ENCODE measurements around the gene ARRDC1.
"Not testable (repeated sequence)": the region's sequence is repeated elsewhere in the genome, so short reads cannot be mapped to it uniquely, and the experiment has no call there.

ARRDC1 gene

DNA sequence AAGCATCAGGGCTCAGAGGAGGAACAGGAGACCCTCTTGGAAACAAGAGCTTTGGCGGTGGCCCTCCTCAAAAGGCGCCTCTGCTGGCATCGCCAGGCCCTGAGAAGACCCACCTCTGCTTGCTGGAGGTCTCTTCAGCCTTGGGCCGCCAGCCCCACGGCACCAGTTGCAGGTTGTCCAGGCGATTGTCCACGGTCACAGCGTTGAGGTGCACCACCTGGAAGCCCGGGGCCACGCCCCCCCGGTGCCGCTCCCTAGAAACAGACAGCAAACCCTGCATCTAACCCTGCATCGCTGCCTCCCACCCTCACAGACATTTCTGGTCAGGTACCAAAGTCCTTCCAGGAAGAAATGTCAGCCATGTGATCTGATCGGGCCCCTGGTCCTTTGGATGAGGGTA lies 18.6 kb upstream of the ARRDC1 start:
- DNase-seq (ENCODE audit: low read depth in 2 of 2), result no peak

DNA sequence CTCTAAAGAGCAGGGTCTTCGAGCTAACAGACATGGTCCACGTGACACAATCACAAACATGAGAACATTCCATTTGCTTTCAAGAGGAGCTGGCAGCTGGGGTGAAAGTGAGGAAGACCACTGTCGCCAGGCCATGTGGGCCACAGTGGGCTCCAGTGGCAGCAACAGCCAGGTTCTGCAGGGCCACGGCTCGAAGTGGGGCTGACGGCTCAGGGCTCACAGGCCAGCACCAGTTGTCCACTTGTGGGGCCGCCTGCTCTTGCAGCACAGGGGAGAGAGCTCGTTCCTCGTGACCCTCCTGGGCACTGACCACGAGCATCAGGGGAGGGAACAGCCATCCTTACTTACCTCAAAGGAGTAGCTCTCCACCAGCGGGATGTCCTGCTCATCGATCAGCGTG lies 17.2 kb upstream of the ARRDC1 start:
- no peak for DNase-seq (ENCODE audit: low read depth in 2 of 2)

GRCh38 chr9:137588891-137589290 lies 16.6 kb upstream of the ARRDC1 start:
- DNase-seq (ENCODE audit: low read depth in 2 of 2), result no peak

GRCh38 chr9:137589441-137590122 lies 15.9 kb upstream of the ARRDC1 start:
- no peak for DNase-seq (ENCODE audit: low read depth in 2 of 2)

DNA sequence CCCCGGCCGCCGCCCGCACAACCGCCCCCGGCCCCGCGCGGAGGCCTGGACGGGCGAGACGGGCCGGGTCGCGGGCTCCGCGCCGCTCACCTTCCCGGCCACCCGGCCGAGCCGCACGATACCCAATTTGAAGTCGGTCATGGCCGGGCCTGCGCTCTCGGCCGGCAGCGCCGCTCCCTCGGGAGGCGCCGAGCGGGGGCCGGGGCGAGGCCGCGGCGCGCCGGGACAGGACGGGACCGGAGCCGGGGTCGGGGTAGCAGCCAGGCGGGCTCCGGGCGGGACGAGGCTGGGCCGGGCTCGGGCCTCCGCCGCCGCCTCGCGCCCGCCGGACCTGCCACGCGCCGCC lies 15.4 kb upstream of the ARRDC1 start:
- no peak for DNase-seq (ENCODE audit: low read depth in 2 of 2)

DNA sequence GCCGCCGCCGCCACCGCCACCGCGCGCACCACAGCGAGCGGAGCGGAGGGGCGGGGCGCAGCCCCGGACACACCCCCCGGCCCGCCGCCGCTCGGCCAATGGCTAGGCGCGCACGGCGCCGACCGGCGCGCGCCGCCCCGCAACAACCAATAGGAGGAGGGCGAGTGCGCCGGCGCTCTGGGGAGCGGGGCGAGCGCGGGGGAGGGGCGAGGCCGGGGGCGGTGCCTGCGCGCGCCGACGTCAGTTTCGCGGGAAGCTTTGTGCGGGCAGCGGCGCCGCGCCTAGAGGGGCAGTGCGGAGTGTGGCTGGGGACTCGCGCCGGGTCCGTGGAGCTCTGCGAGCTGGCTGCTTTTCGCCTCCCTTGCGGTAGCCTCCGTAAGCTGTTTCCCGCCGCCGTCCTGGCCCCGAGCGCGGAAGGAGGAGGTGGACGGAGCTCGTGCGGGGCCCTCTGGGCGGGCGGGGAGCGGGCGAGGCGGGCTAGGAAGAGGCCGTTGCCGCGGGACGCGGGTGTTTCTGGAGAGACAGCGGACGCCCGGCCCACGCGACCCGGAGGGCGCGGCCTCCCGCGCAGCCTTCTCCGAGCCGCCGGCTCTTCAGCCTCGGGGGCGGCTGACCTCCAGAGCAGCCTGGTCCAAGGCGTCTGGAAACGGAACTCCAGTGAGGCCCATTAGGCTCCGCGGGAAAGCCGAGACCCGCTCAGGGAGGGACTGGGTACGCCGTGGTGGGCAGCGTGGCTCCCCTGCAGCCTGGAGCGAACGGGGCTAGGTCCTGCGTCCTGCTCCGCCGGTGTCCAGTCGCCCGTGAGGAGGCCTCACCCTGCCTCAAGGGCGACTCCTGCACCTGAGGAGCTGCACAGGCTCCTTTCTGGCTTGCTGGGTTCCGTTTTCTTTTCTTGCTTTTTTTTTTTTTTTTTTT lies 14.8 kb upstream of the ARRDC1 start, which contains the start of gene ZMYND19:
ZMYND19 (minus strand) TSS at position 44 of the 915 bp plus-strand sequence. CDS start 249 bp downstream, outside the sequence.
- peak; percentile 78 for DNase-seq (ENCODE audit: low read depth in 2 of 2)

GRCh38 chr9:137592767-137593166 lies 12.7 kb upstream of the ARRDC1 start:
- no peak for DNase-seq (ENCODE audit: low read depth in 2 of 2)

- DNase-seq (ENCODE audit: low read depth in 2 of 2), result no peak
Observed at GRCh38 chr9:137593176-137593575, 12.3 kb upstream of the ARRDC1 start.

GRCh38 chr9:137596577-137596976 lies 8.9 kb upstream of the ARRDC1 start:
- DNase-seq (ENCODE audit: low read depth in 2 of 2), result not testable (repeated sequence)

DNA sequence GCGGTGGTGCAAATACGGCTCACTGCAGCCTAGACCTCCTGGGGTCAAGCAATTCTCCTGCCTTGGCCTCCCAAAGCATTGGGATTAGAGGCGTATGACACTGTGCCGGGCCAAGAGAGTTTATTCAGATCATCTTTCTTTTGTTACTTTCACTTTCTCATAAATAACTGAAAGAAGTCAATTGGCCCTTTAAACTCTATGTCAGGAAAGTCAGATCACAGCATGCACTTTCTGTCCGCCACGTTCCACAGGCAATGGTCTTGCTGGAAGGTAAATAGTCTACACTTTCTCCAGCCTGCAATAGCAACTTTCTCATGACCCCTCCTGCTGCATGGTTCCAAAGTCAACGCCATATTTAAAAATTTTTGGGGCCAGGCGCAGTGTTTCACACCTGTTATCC lies 6.5 kb upstream of the ARRDC1 start:
- DNase-seq (ENCODE audit: low read depth in 2 of 2), result no peak

DNA sequence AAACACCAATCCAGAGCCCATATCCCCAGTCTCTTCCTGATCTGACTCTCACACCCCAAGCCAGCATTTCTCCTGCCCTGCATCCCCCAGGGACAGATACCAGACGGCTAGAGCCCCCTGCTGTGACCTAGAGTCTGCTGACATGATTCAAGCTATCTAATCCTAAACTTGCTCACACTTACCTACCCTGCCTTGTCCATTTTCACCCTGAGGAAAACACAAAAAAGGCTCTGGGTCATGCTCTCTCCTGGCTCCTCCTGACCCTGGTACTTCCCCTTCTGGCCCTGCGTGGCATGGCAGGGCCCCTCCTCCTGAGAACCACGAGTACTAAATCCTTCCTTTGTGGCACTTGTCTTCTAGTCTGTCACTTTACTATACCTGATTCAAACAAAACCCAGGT lies 2.8 kb upstream of the ARRDC1 start:
- no peak for DNase-seq (ENCODE audit: low read depth in 2 of 2)

DNA sequence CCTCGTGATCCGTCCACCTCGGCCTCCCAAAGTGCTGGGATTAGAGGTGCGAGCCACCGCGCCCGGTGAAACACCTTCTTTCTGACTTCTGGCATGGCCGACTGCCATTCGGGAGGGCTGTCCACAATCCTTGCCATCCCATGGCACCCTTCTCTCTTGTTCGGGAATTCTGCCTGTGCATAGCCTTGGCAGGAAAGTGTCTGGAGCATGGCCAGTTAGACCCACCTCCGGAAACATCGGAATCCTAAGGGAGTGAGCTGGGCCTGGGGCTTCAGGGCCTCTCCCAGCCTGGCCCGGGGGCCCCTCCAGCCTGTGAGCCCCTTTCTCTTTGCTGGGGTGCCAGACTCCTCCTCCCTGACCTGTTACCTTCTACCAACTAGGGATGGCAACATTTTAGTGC lies 1.6 kb upstream of the ARRDC1 start:
- DNase-seq (ENCODE audit: low read depth in 2 of 2), result no peak

DNA sequence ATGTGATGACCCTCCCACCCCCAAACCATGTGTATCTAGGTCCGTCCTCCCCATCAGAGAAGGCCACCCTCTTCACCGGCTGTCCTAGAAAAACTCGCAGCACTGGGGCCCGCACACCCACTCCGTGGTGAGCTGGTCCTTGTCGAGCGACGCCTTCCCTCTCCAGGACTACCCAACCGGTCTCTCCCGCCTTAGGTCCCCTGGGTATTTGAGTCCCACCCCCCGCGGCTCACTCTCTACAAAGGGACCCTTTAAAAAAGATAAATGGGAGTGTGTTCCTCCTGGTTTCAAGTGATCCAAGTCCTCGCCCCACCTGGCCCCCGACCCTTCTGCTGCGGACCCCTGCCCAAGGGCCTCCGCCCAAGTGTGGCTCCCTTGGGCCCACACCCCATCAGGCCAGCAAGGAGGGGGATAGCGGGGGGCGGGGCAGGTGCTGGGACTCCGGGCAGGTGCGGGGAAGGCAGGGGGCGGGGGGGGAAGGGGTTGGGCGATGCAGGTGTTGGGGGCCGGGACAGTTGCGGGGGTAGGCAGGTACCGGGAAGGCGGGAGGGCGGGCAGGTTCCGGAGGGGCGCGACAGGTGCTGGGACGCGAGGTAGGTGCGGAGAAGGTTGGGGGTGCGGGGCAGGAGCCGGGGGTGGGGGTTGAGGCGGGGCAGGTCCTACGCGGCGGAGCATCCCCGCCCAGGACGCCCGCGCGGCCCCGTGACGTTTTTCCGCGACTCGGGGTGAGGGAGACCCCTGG lies 970 bp upstream of the ARRDC1 start:
- DNase-seq (ENCODE audit: low read depth in 2 of 2), result no peak

DNA sequence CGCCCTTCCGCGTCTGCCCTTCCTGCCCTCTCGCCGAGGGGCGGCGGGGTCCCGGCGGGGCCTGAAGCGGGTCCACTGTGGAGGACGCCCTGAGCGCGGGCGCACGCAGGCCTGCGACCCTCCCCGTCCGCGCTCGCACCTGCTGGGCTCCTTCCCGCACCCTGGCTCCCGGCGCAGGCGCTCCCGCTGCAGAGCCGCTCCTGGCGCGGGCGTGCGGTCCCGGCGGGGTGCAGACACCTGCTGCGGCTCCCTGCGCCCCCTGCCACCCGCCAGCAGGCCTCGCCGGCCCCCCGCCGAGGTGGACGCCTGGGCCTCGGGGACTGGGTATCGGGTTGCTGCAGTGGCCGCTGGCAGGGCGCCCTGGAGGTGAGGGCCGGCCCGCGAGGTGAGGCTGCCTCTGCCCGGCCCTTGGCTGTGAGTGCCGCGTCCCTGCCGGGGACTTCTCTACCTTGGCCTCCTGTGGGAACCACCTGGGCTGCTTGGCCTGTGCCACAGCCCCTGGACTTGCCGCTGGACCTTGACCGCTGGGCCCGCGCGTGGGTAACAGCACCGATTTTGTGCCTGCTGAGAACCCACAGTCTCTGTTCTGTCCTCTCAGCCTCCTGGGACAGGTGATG lies 627 bp downstream of the ARRDC1 start:
- DNase-seq (ENCODE audit: low read depth in 2 of 2), result no peak

GRCh38 chr9:137606734-137607138 lies 1.2 kb downstream of the ARRDC1 start:
- DNase-seq (ENCODE audit: low read depth in 2 of 2), result no peak

- no peak for DNase-seq (ENCODE audit: low read depth in 2 of 2)
Observed at GRCh38 chr9:137607141-137607857, 1.8 kb downstream of the ARRDC1 start.

- DNase-seq (ENCODE audit: low read depth in 2 of 2), result no peak
Observed at GRCh38 chr9:137610944-137611343, 5.5 kb downstream of the ARRDC1 start.

DNA sequence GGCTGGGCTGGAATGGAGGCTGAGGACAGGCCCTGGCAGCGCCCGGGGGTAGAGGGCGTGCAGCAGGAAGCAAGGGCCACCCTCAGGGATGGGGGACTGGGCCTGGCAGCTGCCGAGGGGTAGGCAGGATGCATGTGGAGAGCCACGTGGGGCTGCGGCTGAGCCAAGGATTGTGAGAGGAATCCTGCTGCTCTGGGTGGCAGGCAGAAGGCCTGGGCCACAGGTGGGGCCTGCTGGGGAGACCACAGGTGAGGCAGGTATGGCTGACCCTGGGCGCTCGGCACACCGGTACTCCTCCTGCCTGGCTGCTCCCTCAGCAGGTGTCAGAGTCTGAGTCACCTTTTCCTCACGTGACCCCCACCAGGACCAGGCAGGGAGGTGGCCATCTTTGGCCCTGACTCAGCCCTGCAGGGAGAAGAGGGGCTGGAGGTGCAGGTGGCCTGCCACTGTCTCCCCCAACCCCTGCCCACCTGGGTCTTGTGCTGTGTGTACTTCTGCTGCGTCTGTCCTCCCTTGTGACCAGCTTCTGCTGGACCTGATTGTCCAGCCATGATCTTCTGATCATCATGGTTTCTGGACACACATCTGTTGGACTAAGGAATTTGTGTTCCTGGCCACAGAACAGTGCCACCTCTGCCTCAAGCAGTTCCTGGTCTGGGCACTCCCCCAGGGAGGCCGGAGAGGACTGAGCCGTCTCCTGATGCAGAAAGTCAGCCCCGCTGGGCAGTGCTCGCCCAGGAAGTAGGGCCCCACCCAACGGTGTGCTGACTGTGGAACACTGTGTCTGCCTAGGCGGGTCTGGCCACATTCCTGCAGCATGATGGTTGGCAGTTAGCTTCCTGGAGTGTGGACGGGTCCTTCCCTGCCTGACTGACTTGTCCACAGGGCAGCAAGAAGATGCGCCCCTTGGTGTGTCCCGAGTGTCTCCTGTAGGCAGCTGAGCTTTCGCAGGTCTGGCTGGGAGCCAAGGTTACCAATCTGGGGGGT lies 6.4 kb downstream of the ARRDC1 start:
- DNase-seq (ENCODE audit: low read depth in 2 of 2), result no peak

DNA sequence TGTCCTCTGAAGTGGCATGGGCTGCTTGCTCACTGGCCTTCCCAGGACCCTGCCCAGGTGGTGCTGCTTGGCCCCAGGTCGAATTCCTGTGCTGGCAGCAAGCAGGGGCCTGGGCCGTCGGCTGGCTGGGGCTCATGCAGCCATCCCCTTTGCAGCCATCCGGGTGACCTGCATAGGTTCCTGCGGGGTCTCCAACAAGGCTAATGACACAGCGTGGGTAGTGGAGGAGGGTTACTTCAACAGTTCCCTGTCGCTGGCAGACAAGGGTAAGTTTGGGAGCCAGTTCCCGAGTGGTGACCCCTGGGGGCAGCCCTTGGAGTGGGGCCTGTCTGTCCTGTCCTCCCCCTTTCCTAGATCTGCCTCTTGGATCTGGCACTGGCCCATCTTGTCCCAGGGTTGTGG lies 7.3 kb downstream of the ARRDC1 start:
- no peak for DNase-seq (ENCODE audit: low read depth in 2 of 2)

DNA sequence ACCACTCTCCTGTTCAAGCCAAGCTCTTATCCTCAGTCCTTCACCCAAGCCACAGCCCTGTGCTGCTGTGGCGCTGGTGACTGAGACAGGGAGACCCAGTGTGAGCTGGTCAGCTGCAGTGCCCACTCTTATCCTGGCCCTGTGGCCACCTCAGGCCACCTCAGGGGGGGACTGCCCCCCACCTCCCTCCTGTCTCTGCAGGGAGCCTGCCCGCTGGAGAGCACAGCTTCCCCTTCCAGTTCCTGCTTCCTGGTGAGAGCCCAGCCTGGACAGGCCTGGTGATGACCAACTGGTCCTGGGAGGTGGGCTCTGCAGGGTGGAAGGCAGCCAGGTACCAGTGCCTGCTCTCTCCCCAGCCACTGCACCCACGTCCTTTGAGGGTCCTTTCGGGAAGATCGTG lies 7.8 kb downstream of the ARRDC1 start:
- no peak for DNase-seq (ENCODE audit: low read depth in 2 of 2)
